Mucosa of descending colon (tissue), 3 donors: Measurements from ENCODE around the gene TSPEAR. TPM values are rescaled to one million over a fixed set of nuclear protein-coding genes. Genes with fewer than 3 reads are reported as not detected.

Source experiments
- ATAC-seq: fragments of 200-7000 bp; cut with Tn5 transposase; one replicate; pipeline ENCODE4 v1.9.1; 2020; ENCODE audit warnings: mild to moderate bottlenecking, moderate library complexity
- DNase-seq, 3 donors: peaks; one replicate each; pipeline ENCODE4 v3.0.0-alpha.2; 2020
- H3K36me3 ChIP-seq: fragments of 200-600 bp; one replicate; pipeline ENCODE4 v1.8.0; 2021; ENCODE audit warnings: low read depth, mild to moderate bottlenecking
- H3K4me1 ChIP-seq: fragments of 200-600 bp; one replicate; pipeline ENCODE4 v1.8.0; 2021; ENCODE audit warnings: low read depth, mild to moderate bottlenecking
- H3K4me3 ChIP-seq: fragments of 200-600 bp; one replicate; pipeline ENCODE4 v1.8.0; 2021; ENCODE audit warnings: mild to moderate bottlenecking
- H3K9me3 ChIP-seq: fragments of 200-600 bp; one replicate; pipeline ENCODE4 v1.8.0; 2021; ENCODE audit warnings: mild to moderate bottlenecking
- intact Hi-C, 2 donors: fragments of 100-400 bp; cut with DNase I in 1 of 2; cut with micrococcal nuclease in 1 of 2; formaldehyde crosslinking; loops; one replicate each; pipeline versions ENCODE4 v1.11.0 to v1.11.1; 2022; cut with DNase I, micrococcal nuclease
- total RNA-seq, 3 donors: library from RNA; stranded (reverse); fragmentation: NEBNext Ultra II Directional in 2 of 3; extraction: Animal tissue kit (Norgen Biotek cat#: 25700) in 2 of 3; gene quantifications; one replicate each; pipeline versions ENCODE4 v1.2.1 to v1.2.4, GENCODE V29; 2021 to 2023
- TF ChIP-seq, protein P1 (sequence below): fragments of 200-600 bp; IDR thresholded peaks from one replicate; pipeline ENCODE4 v1.8.0; 2022; ENCODE audit warnings: antibody characterized with exemption, mild to moderate bottlenecking
- donor health status: DM: no; HTN: no; CAD: no; lungs with moderate emphysema.
- donor health status: DM: no; HTN: no; CAD: no.
- donor health status: DM: no; HTN: yes; CAD: no.

Gene TSPEAR
- total RNA-seq, 3 donors from 2014 or later, result 0.28 TPM; not detected in 2

DNA sequence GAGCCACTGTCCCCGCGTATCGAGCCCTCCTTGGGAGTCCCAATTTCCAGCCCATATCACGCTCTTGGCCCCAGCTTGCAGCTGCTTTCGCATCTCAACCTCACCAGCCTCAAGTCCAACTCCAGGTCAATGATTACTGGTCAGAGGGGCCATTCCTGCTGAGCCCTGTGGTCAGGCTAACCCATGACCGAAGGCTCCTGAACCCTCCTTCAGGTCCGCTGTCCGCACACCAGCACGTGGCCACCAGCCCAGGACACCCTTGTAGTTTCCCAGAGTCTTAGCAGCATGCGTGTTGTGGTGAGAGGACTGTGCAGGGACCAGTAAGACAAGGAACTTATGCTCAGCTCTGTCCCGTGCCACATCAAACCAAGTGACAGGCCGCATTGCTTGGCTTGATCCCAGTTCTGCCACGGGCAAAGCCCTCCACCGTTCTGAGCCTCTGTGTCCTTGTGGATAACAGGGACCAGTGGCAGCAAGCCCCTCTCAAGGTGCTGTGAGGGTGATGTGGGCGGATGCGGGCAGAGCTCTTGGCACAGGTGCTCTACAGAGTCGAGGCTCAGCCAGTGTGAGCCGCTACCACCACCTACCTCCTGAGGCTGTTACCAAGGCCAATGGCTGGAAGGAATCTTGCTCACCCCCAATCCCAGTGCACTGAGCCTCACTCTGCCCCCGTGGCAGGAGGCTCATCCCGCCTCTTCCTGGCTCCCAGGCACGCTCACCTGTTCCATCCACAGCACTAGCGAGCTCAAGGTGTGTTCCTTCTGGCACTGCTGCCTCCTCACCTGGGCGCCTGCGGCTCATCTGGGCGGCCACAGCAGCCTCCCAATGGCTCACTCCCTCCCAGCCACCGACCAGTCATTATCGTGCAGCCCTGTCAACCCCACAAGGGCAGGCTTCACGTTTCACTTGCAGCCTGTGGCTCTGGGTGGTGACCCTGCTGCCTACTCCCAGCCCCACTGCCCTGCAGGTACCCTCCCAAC lies 191.7 kb downstream of the TSPEAR start:
- intact Hi-C loops, result no loop called here
- Histone ChIP-seq H3K4me3 (no peak overlapping the region), H3K4me1 (no peaks in the 10 kb centered on the region), H3K36me3 (no peaks in the 10 kb centered on the region), H3K9me3 (no peaks in the 10 kb centered on the region)
- DNase-seq, result peak in 2 of 3 donors; percentile 5 to 36
- TF ChIP-seq, protein P1, sequence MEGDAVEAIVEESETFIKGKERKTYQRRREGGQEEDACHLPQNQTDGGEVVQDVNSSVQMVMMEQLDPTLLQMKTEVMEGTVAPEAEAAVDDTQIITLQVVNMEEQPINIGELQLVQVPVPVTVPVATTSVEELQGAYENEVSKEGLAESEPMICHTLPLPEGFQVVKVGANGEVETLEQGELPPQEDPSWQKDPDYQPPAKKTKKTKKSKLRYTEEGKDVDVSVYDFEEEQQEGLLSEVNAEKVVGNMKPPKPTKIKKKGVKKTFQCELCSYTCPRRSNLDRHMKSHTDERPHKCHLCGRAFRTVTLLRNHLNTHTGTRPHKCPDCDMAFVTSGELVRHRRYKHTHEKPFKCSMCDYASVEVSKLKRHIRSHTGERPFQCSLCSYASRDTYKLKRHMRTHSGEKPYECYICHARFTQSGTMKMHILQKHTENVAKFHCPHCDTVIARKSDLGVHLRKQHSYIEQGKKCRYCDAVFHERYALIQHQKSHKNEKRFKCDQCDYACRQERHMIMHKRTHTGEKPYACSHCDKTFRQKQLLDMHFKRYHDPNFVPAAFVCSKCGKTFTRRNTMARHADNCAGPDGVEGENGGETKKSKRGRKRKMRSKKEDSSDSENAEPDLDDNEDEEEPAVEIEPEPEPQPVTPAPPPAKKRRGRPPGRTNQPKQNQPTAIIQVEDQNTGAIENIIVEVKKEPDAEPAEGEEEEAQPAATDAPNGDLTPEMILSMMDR, result no peak
- ATAC-seq, result no peak

DNA sequence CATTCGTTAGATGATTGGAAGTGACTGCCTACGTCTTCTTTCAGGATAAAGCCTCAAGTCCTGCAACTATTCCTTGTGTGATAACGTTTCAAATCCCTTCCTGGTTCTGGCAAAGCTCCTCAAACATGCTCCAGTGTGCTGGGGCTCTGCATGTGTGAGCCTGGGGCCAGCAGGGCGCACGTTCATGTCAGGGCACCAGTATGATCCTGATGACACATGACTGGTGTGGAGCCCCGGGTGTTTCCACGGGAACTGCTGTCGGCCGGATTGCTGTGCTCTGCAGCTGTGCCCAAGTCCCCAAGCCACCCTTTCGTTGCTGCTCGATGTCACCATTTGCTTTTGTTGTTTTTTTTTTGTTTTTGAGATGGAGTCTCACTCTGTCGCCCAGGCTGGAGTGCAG lies 192.7 kb downstream of the TSPEAR start:
- ATAC-seq (no peak), DNase-seq (peak in 1 of 3 donors; percentile 31)
- TF ChIP-seq, protein P1, result no peak
- intact Hi-C loops, result no loop called here
- H3K36me3 ChIP-seq, result no peaks in the 10 kb centered on the region
- H3K9me3 ChIP-seq, result no peaks in the 10 kb centered on the region
- no peak overlapping the region for H3K4me3 ChIP-seq
- H3K4me1 ChIP-seq, result no peaks in the 10 kb centered on the region

DNA sequence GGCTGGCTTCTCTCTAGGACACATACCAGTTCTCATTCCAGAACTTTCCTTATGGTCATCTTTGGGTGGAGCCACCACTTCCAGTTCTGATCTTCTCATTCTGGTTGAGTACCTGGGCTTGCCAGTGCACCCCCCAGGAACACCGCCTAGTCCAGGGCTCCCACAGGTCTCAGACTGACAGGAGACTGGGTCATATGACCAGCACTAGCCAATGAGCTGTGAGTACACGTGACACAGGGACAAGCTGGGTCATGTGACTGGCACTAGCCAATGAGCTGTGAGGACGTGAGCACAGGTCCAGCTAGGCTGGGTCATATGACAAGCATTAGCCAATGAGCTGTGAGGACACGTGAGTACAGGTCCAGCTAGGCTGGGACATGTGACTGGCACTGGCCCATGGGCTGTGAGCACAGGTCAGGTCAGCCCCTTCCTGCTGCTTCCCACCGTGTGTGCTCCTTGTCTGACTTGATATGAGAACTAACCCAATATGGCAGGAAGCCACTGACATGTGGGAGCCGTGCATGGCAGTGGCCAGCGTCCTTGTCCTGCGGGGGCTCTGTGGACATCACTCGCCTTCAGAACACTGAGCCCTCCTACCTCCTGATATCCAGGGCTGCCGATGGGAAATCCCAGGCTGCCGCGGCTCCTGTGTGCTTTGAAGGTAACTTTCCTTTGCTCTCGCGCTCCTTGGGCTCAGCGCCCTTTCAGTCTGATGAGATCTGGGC lies 194.0 kb downstream of the TSPEAR start:
- intact Hi-C loops, result no loop called here
- peak in 2 of 3 donors; percentile 10 to 31 for DNase-seq
- peak; percentile 18 for ATAC-seq
- Histone ChIP-seq H3K36me3 (no peaks in the 10 kb centered on the region), H3K4me1 (no peaks in the 10 kb centered on the region), H3K9me3 (no peaks in the 10 kb centered on the region), H3K4me3 (no peak overlapping the region)
- TF ChIP-seq, protein P1, result no peak

DNA sequence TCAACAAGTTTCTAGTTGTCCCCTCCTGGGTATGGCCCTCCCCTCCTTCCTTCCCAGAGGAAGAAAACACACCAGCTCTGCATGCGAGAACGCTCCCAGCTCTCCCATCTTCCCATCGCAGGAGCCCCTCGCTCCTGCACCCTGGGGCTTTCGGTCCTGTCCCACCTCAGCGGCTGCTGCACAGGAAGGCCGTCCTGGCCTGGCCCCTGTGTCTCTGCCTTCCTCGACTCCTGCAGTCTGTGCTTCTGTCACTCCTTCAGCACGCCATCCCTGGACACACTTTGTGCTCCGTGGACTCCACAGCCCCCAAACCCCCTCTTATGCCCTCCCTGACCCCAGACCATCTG lies 194.6 kb downstream of the TSPEAR start:
- TF ChIP-seq, protein P1, result no peak
- H3K4me3 ChIP-seq, result no peak overlapping the region
- DNase-seq (peak in 1 of 3 donors; percentile 1), ATAC-seq (no peak)
- no peaks in the 10 kb centered on the region for H3K4me1 ChIP-seq
- H3K9me3 ChIP-seq, result no peaks in the 10 kb centered on the region
- no peaks in the 10 kb centered on the region for H3K36me3 ChIP-seq
- intact Hi-C loops, result no loop called here

DNA sequence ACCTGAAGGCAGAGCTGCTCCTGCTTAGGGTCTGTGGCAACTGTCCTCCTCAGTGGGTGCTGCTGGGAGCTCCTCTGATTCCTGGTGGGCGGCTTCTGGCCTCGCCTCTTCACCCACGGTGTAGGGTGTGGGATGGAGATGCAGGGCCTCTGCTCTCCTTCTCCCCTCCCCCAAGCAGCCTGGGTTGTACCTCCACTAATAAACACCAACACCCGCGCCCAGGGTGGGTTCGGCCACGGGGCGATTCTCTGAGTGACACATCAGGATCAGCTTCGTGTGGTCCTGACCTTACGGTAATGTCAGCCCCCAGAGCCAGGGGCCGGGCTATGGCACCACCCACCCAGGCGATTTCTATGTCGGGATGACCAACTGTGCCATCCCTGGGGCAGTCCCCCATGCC lies 195.0 kb downstream of the TSPEAR start:
- H3K4me3 ChIP-seq, result no peak overlapping the region
- intact Hi-C loops, result no loop called here
- ATAC-seq, result no peak

More for the DNA sequence above, 195.0 kb downstream of the TSPEAR start:
- Histone ChIP-seq H3K36me3 (no peaks in the 10 kb centered on the region), H3K4me1 (no peaks in the 10 kb centered on the region), H3K9me3 (no peaks in the 10 kb centered on the region)
- TF ChIP-seq, protein P1, result no peak
- peak in 1 of 3 donors; percentile 5 for DNase-seq
